Measurements from ENCODE around the gene KRTAP12-3.
"Not testable (repeated sequence)": the region's sequence is repeated elsewhere in the genome, so short reads cannot be mapped to it uniquely, and the experiment has no call there.

KRTAP12-3 gene

DNA sequence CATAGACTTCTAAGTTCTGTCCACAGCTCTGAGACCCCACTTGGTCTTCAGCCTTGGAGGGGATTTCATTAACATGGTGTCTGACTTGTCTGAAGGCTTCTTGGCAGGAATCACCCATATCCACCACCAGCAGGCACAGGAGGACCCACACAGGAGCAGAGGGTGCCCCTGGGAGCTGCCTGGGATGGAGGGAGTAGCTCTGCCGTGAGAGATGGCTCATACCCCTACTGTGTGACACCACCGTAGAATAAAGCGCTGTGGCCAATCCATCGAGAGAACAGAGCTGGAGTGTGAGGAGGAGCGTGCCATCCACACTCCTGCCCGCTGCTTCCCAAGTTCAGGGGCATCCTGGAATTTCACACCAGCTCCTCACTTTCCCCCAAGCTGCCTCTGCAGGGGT lies 27.3 kb downstream of the KRTAP12-3 start:
- DNase-seq (ENCODE audit: low read depth in 2 of 2), result not testable (repeated sequence)

DNA sequence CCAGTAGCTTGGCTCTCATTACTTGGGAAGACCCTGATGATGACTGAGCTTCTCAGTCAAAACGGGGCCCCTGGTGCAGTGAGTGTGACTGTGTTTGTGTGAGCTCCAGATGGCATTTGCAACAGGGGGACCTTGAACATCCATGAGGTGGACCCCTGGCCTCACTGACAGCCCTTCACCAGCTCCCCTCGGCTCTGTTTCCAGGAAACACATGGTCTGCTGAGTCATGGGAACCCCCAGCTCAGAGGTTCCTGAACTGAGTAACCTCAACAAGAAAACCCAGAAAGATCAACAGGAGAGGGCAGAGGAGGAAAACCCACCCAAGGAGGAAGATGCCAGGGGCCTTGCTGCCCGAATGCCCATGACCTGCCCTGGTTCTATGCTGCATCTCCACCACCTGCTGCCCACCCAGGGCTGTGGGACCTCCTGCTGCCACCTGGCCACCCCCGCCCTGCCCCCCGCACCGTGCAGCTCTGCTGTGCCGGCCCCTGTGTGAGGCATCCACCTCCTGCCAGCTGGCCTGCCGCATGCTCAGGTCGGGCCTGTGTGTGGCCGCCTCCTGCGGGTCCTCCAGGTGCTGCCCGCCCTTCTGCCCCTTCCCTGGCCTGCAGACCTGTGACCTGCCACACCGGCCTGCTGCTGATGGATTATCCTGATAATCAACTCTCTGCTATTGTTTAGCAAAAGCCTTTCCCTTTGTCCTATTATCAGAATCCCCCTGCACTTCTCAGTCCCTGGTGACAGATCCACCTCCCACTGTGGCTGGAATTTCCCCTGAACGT lies 28.5 kb downstream of the KRTAP12-3 start:
- no peak for DNase-seq (ENCODE audit: low read depth in 2 of 2)

DNA sequence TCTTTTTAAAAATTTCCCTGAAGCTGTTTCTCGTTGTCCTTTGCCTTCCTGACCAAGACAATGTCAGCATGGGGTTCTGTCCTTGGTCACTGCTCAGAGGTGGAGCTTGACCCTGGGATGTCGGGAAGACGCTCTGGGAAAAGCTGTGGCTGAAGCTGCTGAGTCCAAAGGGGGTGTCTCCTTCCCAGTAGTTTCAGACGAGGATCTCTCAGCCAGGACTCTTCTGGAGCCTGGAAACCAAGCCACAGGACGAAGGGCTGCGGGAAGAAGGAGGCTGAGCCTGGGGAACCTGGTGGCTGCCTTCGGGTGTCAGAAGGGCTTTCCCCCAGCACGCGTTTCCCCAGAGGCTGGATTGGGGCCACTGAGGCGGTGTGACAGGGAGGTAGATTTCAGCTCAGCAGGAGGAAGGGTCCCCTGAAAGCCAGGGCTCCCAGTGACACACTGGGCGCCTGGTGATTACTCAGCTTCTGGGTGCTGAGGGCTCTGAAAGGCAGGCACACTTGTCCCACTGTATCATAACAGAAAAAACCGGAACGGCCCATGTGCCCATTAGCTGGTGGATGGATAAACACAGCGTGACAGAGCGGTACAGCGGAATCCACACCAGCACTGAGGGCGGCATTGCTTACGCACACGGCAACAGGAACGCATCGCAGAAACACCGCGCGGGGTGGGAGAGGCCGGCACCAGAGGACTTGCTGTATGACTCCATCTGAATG lies 29.3 kb downstream of the KRTAP12-3 start:
- DNase-seq (ENCODE audit: low read depth in 2 of 2), result no peak

- DNase-seq (ENCODE audit: low read depth in 2 of 2), result no peak
These were observed 29.9 kb downstream of the KRTAP12-3 start for GRCh38 chr21:44687671-44688070.

DNA sequence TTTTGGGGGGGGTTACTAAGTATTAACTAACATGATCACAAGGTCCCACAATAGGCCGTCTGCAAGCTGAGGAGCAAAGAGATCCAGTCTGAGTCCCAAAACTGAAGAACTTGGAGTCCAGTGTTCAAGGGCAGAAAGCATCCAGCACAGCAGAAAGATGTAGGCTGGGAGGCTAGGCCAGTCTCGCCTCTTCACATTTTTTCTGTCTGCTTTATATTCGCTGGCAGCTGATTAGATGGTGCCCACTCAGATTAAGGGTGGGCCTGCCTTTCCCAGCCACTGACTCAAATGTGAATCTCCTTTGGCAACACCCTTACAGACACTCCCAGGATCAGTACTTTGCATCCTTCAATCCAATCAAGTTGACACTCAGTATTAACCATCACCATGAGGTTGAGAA lies 32.0 kb downstream of the KRTAP12-3 start:
- DNase-seq (ENCODE audit: low read depth in 2 of 2), result not testable (repeated sequence)

GRCh38 chr21:44691686-44692085 lies 34.0 kb downstream of the KRTAP12-3 start:
- no peak for DNase-seq (ENCODE audit: low read depth in 2 of 2)

DNA sequence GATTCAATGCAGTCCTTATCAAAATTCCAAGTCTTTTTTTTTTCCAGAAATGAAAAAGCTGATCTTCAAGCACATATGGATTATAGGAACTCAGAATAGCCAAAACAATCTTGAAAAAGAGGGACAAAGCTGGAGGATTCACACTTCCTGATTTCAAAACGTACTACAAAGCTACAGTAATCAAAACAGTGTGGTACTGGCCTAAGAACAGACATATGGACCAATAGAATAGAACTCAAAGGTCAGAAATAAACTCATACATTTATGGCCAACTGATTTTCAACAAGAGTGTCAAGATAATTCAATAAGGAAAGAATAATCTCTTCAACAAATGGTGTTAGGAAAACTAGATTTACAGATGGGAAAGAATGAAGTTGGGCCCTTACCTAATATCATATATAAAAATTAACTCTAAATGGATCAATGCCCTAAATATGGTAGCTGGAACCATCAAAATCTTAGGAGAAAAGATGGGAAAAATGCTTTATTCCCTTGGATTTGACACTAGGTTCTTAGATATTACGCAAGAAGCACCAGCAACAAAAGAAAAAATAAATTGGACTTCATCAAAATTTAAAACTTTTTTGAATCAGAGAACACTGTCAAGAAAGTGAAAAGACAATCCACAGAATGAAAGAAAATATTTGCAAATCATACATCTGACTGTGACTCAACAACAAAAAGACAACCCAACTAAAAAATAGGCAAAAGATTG lies 35.2 kb downstream of the KRTAP12-3 start:
- DNase-seq (ENCODE audit: low read depth in 2 of 2), result no peak

DNA sequence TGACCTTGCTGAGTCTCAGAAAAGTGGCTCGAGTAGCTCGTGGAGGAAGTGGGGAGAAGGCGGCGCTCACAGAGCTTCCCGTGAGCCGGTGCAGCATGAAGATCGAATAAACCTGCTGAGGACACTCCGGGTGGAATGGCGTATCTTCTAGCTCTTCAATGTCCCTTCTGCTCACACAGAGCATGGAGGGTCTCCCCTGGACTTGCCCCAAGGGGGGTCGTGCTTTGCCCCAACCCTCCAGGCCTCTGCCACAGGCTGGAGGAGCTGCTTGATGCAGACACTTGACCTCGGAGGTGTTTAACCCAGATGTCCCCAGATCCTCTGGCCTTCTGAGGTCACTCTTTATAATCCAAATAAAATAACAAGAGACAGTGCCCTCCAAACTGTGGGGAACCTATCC lies 37.0 kb downstream of the KRTAP12-3 start:
- no peak for DNase-seq (ENCODE audit: low read depth in 2 of 2)

- DNase-seq (ENCODE audit: low read depth in 2 of 2), result no peak
These were observed 37.5 kb downstream of the KRTAP12-3 start for GRCh38 chr21:44695184-44695583.

DNA sequence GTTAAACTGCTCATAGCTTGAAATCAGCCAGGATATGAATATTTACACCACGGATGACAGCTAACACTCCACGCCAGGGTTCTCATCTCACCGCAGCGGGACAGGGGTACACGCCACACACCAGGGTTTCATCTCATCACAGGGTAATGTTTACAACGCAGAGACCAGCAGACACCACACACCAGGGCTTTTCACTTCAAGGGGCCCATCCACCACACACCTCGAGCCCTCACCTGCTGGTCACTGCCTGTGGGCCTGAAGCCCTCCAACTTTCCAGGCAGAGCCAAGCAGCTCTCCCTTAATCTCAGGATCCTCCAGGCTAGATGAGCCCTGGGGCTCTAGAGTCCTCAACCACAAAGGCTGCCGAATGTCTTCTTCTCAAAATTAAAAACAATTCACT lies 37.9 kb downstream of the KRTAP12-3 start:
- DNase-seq (ENCODE audit: low read depth in 2 of 2), result no peak

DNA sequence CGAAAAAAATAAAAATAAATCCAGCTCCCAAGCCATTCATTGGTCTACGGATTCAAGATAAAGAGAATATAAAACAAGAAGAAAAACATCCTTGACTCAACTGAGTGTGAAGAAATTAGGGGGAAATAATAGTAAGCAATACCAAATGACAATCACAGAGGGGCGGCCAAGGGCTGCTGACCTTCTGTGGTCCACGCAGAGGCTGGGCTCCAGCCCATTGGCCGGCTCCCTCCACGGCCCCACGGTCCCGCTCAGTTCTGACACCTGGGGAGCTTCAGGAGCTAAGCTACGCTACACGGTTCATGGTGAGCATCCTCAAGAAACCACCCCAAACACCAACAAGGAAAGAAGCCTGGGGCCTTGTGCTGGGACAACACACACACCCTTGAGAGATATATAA lies 38.8 kb downstream of the KRTAP12-3 start:
- DNase-seq (ENCODE audit: low read depth in 2 of 2), result no peak

DNA sequence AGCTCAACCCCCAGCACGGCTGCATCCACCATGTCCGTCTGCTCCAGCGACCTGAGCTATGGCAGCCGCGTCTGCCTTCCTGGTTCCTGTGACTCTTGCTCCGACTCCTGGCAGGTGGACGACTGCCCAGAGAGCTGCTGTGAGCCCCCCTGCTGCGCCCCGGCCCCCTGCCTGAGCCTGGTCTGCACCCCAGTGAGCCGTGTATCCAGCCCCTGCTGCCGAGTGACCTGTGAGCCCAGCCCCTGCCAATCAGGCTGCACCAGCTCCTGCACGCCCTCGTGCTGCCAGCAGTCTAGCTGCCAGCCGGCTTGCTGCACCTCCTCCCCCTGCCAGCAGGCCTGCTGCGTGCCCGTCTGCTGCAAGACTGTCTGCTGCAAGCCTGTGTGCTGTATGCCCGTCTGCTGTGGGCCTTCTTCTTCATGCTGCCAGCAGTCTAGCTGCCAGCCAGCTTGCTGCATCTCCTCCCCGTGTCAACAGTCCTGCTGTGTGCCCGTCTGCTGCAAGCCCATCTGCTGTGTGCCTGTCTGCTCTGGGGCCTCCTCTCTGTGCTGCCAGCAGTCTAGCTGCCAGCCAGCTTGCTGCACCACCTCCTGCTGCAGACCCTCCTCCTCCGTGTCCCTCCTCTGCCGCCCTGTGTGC lies 39.6 kb downstream of the KRTAP12-3 start, which contains the start of gene KRTAP10-12:
TSS of gene KRTAP10-12 (plus strand) at position 1 of the 639 bp plus-strand sequence. CDS start at position 31, 30 bp downstream.
- not testable (repeated sequence) for DNase-seq (ENCODE audit: low read depth in 2 of 2)

- DNase-seq (ENCODE audit: low read depth in 2 of 2), result no peak
These were observed 40.3 kb downstream of the KRTAP12-3 start for GRCh38 chr21:44697811-44698734.

DNA sequence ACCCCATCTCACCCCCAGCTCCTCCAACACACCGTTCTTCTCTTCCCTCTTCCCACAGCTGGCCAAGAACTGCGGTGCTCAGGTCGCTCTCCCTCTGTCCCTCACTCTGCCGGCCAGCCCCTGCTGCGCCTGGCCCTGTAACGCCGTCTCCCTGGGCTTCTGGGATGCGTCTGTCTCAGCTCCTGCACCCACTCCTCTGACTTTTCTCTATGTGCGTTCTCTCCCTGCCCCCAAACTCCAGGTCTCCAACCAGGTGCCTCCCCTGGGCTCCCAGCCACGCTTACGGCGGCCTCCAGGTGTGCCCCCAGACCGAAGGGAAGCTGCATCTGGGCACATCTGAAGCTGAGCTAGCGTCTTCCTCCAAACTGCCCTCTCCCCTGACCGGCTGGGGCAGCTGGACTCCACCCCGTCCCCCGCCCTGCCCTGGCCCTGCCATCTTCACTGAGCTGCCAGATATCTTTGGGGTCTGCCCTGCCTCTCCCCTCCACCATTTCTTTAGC lies 41.8 kb downstream of the KRTAP12-3 start:
- no peak for DNase-seq (ENCODE audit: low read depth in 2 of 2)

- no peak for DNase-seq (ENCODE audit: low read depth in 2 of 2)
These were observed 42.6 kb downstream of the KRTAP12-3 start for GRCh38 chr21:44700101-44701022.

GRCh38 chr21:44701023-44701400 lies 43.3 kb downstream of the KRTAP12-3 start:
- DNase-seq (ENCODE audit: low read depth in 2 of 2), result no peak

DNA sequence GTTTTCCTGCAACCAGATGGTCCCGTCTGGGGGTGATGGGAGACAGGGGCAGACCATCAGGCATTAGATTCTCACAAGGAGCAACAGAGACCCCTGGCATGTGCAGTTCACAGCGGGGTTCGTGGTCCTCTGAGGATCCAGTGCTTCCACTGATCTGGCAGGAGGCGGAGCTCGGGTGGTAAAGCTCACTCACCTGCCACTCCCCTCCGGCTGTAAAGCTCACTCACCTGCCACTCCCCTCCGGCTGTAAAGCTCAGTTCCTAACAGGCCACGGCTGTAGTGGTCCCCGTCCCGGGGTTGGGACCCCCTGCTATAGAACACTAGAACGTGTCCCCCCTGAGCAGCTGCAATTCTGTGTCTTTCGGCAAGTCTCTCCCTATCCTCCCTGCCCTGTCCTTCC lies 43.8 kb downstream of the KRTAP12-3 start:
- DNase-seq (ENCODE audit: low read depth in 2 of 2), result no peak

GRCh38 chr21:44702111-44702972 lies 44.6 kb downstream of the KRTAP12-3 start:
- DNase-seq (ENCODE audit: low read depth in 2 of 2), result no peak
